Ishikawa (cell line): ENCODE results near the gene SMYD3.

ENCODE experiments used
- CEBPB ChIP-seq: IDR thresholded peaks from 2 replicates; pipeline ENCODE4 v1.6.1; 2012
- CREB1 ChIP-seq: IDR thresholded peaks from 2 replicates; pipeline ENCODE4 v1.6.1; 2012; ENCODE audit warnings: low read depth
- EGR1 ChIP-seq: IDR thresholded peaks from 2 replicates; pipeline ENCODE4 v1.6.1; 2012
- EP300 ChIP-seq: IDR thresholded peaks from 2 replicates; pipeline ENCODE4 v1.6.1; 2012; ENCODE audit warnings: borderline replicate concordance
- FOXM1 ChIP-seq: IDR thresholded peaks from 2 replicates; pipeline ENCODE4 v1.6.1; 2012; ENCODE audit warnings: low read depth, borderline replicate concordance
- NFIC ChIP-seq: IDR thresholded peaks from 2 replicates; pipeline ENCODE4 v1.6.1; 2012
- RAD21 ChIP-seq: IDR thresholded peaks from 2 replicates; pipeline ENCODE4 v1.6.1; 2012; ENCODE audit warnings: low read depth
- TAF1 ChIP-seq: IDR thresholded peaks from 2 replicates; pipeline ENCODE4 v1.6.1; 2012; ENCODE audit warnings: low read depth, mild to moderate bottlenecking
- TCF12 ChIP-seq: IDR thresholded peaks from 2 replicates; pipeline ENCODE4 v1.6.1; 2012; ENCODE audit warnings: low read depth
- TEAD4 ChIP-seq: IDR thresholded peaks from 2 replicates; pipeline ENCODE4 v1.6.1; 2012
- YY1 ChIP-seq: IDR thresholded peaks from 2 replicates; pipeline ENCODE4 v1.6.1; 2012; ENCODE audit warnings: low read depth
- ZBTB7A ChIP-seq: IDR thresholded peaks from 2 replicates; pipeline ENCODE4 v1.6.1; 2012; ENCODE audit warnings: low read depth
- TF ChIP-seq, protein P1 (sequence below): IDR thresholded peaks from 2 replicates; pipeline ENCODE4 v1.6.1; 2012
- TF ChIP-seq, protein P2 (sequence below): IDR thresholded peaks from 2 replicates; pipeline ENCODE4 v1.6.1; 2012; ENCODE audit warnings: low read depth, mild to moderate bottlenecking
- TF ChIP-seq, protein P3 (sequence below): IDR thresholded peaks from 2 replicates; pipeline ENCODE4 v1.6.1; 2012

SMYD3 gene

DNA sequence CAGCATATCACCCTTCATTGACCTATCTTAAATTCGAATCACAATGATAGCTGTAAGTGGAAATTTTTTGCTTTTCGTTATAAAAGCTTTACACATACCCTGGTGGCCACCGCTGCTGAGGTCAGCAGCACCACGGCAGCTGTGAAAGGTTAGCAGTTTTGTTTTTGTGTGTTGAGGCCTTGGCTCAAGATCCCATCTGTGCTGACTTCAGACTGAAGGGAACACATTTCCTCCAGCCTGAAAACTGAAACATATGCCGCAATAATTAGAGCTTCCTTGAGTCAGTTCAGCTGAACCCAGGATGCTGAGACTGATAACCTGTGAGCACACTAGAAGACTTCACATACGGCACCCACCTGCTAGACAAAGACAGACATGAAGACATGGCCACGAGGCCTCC is 103.0 kb downstream of the SMYD3 start:
- no peak for TF ChIP-seq RAD21
- TF ChIP-seq, protein P1, sequence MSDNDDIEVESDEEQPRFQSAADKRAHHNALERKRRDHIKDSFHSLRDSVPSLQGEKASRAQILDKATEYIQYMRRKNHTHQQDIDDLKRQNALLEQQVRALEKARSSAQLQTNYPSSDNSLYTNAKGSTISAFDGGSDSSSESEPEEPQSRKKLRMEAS: no peak
- no peak for TF ChIP-seq NFIC
- TF ChIP-seq ZBTB7A: no peak
- TF ChIP-seq, protein P2, sequence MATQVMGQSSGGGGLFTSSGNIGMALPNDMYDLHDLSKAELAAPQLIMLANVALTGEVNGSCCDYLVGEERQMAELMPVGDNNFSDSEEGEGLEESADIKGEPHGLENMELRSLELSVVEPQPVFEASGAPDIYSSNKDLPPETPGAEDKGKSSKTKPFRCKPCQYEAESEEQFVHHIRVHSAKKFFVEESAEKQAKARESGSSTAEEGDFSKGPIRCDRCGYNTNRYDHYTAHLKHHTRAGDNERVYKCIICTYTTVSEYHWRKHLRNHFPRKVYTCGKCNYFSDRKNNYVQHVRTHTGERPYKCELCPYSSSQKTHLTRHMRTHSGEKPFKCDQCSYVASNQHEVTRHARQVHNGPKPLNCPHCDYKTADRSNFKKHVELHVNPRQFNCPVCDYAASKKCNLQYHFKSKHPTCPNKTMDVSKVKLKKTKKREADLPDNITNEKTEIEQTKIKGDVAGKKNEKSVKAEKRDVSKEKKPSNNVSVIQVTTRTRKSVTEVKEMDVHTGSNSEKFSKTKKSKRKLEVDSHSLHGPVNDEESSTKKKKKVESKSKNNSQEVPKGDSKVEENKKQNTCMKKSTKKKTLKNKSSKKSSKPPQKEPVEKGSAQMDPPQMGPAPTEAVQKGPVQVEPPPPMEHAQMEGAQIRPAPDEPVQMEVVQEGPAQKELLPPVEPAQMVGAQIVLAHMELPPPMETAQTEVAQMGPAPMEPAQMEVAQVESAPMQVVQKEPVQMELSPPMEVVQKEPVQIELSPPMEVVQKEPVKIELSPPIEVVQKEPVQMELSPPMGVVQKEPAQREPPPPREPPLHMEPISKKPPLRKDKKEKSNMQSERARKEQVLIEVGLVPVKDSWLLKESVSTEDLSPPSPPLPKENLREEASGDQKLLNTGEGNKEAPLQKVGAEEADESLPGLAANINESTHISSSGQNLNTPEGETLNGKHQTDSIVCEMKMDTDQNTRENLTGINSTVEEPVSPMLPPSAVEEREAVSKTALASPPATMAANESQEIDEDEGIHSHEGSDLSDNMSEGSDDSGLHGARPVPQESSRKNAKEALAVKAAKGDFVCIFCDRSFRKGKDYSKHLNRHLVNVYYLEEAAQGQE: no peak
- TF ChIP-seq CEBPB: no peak
- TF ChIP-seq TCF12: no peak
- no peak for TF ChIP-seq YY1
- TF ChIP-seq EP300: no peak
- no peak for TF ChIP-seq CREB1

DNA sequence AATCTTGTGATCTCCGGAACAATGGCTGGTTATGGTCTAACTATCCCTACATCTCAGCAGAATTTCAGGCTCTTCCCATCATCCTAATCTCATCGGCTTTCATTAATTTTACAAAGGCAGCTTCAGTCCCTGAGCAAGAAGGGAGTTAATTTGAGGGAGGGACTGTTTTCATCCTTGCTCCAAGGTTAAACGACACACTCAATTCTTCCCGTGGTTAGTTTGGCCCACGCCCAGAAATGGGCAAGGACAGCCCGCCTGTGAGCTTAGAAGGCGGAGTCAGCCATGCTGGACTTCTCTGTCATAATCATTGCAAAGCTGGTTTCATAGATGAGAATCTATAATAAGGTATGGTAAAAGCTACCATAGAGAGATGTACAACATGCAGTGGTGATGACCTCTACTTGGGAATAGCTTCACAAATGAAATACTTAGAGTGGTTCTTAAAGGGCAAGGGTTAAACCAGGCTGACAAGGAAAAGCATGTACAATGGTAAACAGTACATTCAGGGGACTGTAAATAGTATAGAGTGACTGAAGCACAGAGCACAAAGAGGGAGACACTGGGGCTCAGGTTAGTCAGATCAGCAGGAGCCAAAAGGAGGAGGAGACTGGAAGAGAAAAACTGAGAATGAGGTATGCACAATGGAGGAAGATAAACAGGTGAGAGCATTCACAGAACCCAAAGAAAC is 108.8 kb downstream of the SMYD3 start:
- TF ChIP-seq, protein P1: no peak
- TF ChIP-seq, protein P2: no peak
- no peak for TF ChIP-seq CEBPB
- TF ChIP-seq TCF12: no peak

DNA sequence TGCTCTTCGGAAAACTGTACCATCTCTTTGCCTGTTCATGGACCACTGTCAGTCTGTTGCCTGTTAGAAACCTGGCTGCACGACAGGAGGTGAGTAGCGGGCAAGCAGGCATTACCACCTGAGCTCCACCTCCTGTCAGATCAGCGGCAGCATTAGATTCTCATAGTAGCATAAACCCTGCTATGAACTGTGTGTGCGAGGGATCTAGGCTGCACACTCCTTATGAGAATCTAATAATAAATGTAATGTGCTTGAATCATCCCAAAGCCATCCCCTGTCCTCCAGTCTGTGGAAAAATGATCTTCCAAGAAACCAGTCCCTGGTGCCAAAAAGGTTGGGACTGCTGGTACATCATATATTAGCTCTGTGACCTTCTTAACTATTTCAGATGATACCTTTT is 110.0 kb downstream of the SMYD3 start:
- TF ChIP-seq, protein P3, sequence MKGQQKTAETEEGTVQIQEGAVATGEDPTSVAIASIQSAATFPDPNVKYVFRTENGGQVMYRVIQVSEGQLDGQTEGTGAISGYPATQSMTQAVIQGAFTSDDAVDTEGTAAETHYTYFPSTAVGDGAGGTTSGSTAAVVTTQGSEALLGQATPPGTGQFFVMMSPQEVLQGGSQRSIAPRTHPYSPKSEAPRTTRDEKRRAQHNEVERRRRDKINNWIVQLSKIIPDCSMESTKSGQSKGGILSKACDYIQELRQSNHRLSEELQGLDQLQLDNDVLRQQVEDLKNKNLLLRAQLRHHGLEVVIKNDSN: no peak
- no peak for TF ChIP-seq ZBTB7A
- TF ChIP-seq, protein P1: no peak
- no peak for TF ChIP-seq TCF12
- no peak for TF ChIP-seq CEBPB
- TF ChIP-seq TAF1: no peak
- TF ChIP-seq NFIC: no peak
- TF ChIP-seq EP300: no peak
- no peak for TF ChIP-seq EGR1
- TF ChIP-seq RAD21: no peak
- no peak for TF ChIP-seq YY1

DNA sequence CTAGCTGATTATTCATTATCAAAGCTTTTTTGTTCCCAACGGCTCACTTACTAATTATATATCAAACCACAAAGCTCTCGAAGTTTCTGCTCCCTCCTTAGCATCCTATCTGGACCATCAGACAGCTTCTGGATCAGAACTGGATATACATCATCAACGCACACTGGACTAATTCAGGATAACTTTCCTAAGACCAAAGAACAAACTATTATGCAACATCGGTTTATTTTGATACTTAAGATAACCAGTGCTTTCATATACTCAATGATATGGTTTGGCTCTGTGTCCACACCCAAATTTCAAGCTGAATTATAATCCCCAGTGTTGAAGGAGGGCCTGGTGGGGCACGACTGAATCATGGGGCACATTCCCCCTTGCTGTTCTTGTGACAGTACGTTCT is 110.8 kb downstream of the SMYD3 start:
- no peak for TF ChIP-seq TAF1
- TF ChIP-seq CREB1: no peak
- no peak for TF ChIP-seq EGR1

DNA sequence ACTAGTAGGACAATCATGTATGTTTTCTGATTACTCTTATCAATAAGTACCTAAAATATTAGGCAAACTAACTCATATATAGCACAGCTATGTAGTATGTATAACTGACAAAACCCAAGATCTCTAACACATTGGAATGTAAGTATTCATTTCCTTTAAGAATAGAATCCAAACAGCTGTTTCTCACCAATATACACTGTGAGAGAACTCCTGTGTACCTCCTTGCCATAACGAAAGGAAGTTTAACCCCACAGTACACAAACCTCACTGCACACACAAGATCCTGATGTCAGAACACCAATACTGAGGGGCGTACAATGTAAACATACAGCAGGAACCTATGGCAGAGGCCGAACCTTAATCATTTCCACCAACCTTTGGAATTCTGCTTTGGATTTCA is 113.0 kb downstream of the SMYD3 start:
- TF ChIP-seq TAF1: no peak
- no peak for TF ChIP-seq TCF12
- TF ChIP-seq FOXM1: no peak
- TF ChIP-seq, protein P3: no peak
- no peak for TF ChIP-seq ZBTB7A
- no peak for TF ChIP-seq CEBPB
- TF ChIP-seq, protein P1: no peak
- no peak for TF ChIP-seq EGR1
- TF ChIP-seq TEAD4: no peak
- TF ChIP-seq YY1: no peak
- TF ChIP-seq EP300: no peak
- no peak for TF ChIP-seq NFIC

DNA sequence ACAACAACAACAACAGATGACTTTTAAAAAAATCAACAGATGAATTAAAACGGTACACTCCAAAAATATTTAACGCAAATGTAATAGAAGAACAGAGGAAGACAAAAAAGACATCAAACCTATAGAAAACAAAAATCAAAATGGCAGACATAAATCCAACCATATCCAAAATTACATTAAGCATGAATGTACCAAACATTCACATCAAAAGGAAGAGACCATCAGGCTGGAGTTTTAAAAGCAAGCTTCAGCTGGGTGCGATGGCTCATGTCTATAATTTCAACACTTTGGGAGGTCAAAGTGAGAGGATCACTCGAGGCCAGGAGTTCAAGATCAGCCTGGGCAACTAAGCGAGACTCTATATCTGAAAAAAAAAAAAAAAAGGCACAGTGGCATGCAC is 116.2 kb downstream of the SMYD3 start:
- TF ChIP-seq FOXM1: no peak
- no peak for TF ChIP-seq TEAD4
- no peak for TF ChIP-seq EGR1
- TF ChIP-seq RAD21: no peak
- no peak for TF ChIP-seq TAF1
- TF ChIP-seq, protein P3: no peak
- TF ChIP-seq EP300: no peak
- TF ChIP-seq YY1: no peak
